PFSK-1 (cell line): ENCODE measurements around the gene CNOT4.

Experiments used
- POLR2AphosphoS5 ChIP-seq: IDR thresholded peaks from 2 replicates; pipeline ENCODE4 v1.6.1; 2012; ENCODE audit warnings: low read depth, mild to moderate bottlenecking, control low read depth, low read length, moderate library complexity
- REST ChIP-seq, 2 experiments: IDR thresholded peaks; 2 replicates each; pipeline versions ENCODE4 v1.6.1 to v1.8.0; 2011 to 2012; ENCODE audit warnings: low read depth in 2 of 2, low read length in 2 of 2, control low read depth in 1 of 2, inconsistent platforms in 1 of 2, mild to moderate bottlenecking in 1 of 2, moderate library complexity in 1 of 2; ENCODE audit not compliant: insufficient read depth in 1 of 2
- SIN3A ChIP-seq: IDR thresholded peaks from 2 replicates; pipeline ENCODE4 v1.6.1; 2012; ENCODE audit warnings: mild to moderate bottlenecking, low read length, moderate library complexity, borderline replicate concordance; ENCODE audit not compliant: insufficient read depth
- TAF1 ChIP-seq: IDR thresholded peaks from 2 replicates; pipeline ENCODE4 v1.6.1; 2012; ENCODE audit warnings: low read length, control low read depth, borderline replicate concordance; ENCODE audit not compliant: insufficient read depth

- TF ChIP-seq POLR2AphosphoS5 (no peak), REST (IDR thresholded peaks at IDR 0.05; ENCODE audit: insufficient read depth in 1 of 2, low read depth in 2 of 2, low read length in 2 of 2) (no peak), TAF1 (no peak), SIN3A (no peak)
These were observed 161.4 kb downstream of the CNOT4 start for GRCh38 chr7:135348493-135348892.
